Superior temporal gyrus (tissue), 1 donor: ENCODE data around the gene ADRA1B.

Experiments
- DNase-seq: peaks from one replicate; pipeline ENCODE4 v3.0.0-alpha.2; 2016; ENCODE audit errors: extremely low spot score

ADRA1B gene

DNA sequence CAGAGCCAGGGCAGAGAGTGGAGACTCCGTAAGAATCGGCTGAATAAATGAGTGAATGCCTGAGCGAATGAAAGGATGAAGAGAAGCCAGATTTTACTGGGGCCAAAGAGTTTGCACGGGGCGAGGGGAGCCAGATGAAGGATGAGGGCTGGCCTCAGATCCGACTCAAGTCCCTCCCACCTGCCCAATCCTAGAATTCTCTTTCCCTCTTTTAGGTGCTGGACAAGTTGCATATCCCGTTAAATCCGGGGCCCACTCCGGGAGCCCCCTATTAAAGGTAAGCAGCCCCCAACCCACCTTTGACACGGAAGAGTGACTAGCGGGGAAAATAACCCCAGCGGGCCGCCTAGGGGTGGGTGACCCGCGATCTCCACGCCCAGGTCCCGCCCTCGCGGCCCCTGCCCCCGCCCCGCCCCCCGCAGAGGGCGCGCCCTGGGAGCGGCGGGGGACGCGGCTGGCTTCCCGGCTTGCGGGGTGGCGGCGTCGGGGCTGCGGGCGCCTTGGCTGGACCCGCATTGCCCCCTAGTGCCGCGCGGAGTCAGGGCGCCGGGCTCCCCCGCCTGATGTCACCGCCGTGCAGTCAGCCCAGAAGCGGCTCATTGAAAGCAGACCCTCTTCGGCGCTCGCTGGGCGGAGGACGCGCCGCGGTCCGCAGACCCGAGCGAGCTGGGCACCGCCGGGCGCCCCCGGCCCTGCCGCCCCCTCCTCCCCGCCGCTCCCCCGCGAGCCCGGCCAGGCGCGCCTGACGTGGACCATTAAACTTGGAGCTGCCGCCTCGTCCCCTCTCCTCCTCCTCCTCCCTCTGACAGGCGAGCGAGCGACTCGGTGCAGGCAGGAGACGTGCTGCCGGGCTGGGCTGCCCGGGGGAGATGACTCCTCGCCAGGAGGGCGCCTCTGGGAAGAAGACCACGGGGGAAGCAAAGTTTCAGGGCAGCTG lies at the start of gene ADRA1B:
TSS of gene ADRA1B (plus strand) at position 579 of the 937 bp plus-strand sequence. CDS start 424 bp downstream, outside the sequence.
- DNase-seq = no peak

DNA sequence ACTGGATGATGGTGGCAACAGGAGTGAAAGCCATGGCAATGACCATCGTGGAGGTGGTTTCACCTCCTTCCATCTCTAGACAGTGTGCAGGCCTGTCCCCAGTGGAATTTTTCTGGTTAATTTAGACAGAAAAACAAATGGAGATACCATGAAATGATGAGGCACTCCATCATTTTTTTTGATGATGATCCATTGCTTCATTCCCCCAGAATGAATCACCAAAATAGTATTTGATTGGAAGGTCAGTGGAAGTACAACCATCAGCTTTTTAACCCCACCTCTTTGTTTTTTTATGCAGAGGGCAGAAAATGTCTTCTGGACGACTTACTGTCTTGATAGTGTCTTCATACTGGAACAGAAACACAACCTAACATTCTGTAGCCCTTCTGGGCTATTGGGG lies 42.6 kb upstream of the ADRA1B start:
- DNase-seq = no peak

GRCh38 chr5:159874263-159874662 lies 42.0 kb upstream of the ADRA1B start:
- no peak for DNase-seq

DNA sequence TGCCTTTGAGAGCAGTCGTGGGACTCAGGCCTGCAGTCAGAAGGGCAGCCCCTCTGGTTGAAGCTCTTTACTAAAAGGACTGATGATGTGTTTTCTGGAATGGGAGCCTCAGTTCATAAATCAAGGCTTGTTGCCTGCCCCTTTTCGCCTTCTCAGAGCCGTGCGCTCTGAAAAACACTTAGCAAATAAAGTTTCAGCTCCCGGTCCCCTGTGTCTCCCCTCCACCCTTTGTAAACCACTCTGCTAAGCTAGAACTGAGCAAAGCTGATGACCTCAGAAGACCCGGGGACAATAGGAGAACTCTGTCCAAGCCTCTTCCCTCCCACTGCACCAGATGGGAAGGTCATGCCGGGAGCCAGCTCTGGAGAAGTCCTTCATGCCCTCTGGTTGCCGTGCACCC lies 39.3 kb upstream of the ADRA1B start:
- DNase-seq = no peak

DNA sequence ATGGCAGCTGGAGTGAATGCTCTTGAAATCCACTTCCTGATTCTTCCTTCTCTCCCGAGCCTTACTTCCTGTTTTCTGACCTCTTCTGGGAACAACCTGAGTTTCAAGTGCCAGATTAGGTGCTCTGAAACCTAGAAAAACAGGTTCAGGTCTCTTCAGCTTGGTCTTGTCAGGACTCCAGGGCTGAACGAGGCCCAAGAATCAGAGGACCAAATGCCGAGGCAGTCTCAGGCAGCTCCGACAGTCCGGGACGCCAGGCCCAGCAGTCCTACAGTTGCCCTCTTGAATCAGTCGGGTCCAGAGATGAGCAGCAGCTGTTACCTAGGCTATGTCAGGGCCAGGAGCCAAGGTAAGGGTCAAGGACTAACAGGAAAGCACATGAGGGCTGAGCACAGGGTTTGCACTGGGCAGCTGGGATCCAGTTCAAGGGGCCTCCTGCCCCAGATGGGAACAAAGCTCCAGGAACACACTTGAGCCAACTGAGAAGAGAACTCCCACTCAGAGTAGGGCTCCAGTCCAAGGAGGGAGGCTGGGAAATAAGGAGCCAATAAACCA lies 38.3 kb upstream of the ADRA1B start:
- peak; percentile 39 for DNase-seq

DNA sequence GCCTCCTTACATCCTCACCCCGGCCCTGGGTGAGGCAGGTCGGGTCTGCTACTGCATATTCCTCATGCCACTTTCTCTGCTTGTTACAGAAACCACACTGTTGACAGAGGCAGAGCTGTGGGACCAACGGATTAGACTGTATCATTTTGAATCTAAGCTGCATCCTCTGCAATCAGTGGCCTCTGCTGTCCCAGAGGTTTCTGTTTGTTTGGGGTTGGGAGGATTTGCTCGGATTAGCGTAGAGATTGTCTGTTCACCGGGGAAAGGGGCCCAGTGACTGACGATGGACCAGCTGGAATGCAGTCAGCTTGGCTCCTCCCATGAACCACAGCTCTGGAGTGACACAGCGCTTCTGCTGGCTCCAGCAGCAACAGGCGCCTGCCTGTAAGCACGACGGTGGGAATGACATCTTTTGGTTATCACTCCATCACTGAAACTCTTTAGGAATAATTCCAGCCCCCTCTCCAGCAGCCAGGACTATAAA lies 37.3 kb upstream of the ADRA1B start:
- DNase-seq = peak; percentile 73

DNA sequence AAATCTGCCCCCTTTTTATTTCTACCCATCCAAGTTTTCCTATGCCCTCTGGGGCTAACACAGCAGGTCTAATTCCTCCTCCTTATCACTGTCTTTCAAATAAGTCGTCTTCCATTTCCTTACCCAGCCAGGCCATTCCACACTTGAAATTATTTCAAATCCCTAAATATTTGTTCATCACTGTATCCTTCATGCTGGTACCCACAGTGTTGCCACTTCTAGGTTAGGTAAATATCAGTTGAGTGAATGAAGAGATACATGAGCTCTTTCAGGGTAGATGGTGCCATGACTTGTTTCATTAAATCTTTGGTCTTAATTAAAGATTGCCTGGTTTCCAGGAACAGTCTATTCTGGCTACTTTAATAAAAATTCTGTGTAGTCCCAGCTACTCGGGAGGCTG lies 35.6 kb upstream of the ADRA1B start:
- no peak for DNase-seq

DNA sequence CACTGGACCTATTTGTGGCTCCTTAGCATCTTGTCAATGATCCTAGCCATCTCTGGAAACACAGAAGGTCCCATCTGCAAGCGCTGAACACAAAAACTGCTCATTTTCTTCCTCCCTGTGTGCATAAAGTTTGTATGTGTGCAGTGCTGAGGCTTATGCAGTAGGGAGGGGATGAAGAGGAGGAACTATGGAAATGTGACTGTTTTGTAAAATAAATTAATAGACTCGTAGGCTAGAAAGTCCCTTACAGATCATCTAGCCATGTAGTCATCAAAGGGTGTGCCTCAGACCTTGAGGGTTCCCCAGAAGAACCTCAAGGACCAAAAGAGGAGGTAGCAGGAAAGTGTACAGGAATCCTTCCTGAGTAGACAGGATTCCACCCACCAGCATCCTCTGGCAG lies 34.3 kb upstream of the ADRA1B start:
- DNase-seq = no peak

DNA sequence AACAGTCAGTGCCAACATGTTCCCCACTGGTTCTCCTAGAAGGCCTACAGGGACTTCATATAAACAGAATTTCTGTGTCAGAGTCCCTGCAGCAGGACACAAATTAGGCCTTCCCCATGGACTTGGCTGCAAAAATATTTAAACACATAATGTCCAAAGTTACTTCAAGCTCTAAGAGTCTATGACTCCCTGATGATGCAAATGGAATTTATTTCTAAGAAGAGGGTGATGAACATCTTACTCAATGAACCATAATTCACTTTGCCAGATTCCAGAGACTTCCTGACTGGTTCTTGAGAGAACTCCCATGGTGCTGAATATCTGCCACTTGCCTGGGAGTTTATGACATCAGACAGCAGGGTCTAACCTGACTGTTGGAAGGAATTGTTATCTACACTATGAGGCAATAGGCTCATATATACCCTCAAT lies 32.7 kb upstream of the ADRA1B start:
- no peak for DNase-seq

DNA sequence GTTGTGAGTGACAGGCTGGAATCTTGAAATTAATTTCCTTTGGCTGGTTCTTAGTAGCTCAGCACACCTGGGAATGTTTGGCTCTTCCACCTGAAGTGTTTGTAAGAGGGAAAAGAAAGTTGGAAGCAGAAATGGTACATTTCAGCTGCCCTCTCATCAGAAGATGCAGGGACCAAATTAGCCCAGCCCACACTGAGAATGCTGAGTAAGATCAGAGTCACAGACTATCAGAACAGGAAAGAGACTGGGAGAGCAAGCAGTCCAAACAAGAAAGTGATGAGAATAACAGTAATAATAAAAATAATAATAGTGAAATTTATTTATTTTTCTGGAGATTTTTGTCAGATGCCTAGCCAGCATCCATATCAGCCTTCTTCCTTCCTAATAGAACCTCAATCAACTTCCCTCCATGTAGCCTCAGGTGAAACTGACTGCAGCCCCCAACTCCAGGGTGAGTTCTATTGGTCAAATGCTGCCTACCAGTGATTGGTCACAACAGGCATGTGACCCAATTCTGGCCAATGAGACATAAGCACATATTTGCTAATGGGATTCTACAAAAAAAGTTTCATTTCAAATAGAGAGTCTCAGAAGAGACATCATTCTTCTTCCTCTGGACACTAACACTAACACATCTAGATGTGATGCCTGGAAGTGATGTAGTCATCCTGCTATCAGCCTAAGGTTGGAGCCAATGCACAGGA lies 31.2 kb upstream of the ADRA1B start:
- no peak for DNase-seq

GRCh38 chr5:159886296-159886695 lies 30.0 kb upstream of the ADRA1B start:
- no peak for DNase-seq

DNA sequence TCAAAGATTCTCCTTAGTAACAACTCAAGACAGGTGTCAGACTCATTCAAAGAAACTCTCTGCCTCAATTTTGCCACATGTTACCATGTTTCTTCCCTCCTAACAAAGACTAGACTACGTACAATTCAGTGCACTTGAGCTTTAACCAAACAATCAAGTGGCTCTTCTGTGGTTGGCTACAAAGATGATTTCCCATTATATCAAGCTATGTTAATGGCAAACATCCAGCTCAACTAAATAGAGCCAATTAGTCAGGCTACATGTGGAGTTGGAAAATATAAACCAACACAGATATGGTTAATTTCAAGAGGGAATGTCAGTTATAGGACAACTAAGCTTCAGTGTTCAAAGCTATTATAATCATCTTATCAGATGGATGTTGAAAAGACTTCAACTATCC lies 29.2 kb upstream of the ADRA1B start:
- no peak for DNase-seq

GRCh38 chr5:159888860-159889259 lies 27.4 kb upstream of the ADRA1B start:
- DNase-seq = no peak

GRCh38 chr5:159890141-159890540 lies 26.1 kb upstream of the ADRA1B start:
- no peak for DNase-seq

- no peak for DNase-seq
Observed at GRCh38 chr5:159891371-159891770, 24.9 kb upstream of the ADRA1B start.

- no peak for DNase-seq
Observed at GRCh38 chr5:159893040-159893695, 23.1 kb upstream of the ADRA1B start.

- no peak for DNase-seq
Observed at GRCh38 chr5:159894149-159894720, 22.0 kb upstream of the ADRA1B start.

DNA sequence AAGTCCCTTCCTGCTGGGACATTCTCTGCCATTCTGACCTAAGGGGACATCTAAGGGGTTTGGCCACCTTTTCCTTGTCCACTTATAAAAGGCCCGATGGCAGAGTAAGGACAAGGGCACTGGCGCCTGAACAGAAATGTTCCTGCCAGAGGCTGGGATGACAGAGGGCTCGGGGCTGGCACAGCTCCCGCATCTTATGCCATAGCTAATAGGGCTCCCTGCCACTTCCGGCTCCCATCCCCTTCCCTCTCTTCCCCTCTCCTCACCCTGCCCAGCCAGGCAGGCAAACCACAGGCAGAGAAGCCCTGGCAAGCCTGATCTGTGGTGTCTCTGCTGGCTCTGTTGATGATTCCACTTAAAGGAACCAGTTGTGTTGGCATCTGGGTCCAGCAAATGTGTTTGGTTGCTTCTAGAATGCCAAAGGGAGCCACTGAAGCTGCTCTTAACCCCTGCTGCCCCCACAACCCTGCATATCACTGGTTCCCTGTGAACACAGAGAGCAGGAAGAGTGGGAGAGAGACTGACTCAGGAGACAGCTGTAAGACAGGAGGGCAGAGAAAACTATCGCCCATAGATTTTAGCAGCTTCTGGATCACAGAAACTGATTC lies 18.4 kb upstream of the ADRA1B start:
- no peak for DNase-seq

DNA sequence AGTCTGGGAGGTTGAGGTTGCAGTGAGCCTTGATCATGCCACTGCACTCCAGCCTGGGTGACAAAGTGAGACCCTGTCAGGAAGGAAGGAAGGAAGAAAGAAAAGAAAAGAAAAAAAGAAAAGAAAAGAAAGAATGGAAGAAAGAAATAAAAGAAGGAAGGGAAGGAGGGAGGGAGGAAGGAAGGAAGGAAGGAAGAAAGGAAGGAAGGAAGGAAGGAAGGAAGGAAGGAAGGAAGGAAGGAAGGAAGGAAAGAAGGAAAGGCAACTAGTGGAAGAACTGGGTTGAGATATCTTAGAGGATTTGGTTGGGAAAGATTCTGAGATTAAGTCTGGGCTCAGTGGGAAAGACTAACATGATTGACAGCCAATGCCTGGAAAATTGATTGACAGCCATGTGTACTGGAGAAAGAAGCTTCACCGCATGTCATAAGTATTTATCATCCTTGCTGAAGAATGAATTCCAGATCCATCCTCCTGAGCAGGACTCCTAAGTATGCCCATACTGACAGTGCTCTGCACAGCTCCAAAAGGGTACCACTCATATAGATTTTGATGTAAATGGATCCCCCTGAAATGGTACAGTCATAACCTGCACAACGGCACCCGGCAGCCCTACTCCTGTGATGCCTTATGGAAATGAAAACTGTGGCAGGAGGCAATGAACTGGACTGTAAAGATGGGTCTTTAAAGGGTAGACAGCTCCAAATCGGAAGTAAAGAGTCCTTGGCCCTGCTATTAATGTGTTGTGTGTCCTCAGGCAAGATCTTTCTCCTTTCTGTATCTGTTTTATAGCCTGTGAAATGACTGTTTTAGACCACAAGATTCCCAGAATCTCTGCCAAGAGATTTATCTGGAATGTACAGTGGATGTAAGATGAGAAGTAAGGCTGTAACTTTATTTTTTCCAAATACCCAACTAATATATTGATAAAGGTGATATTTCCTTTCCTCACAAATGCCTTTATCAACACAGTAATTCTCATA lies 16.9 kb upstream of the ADRA1B start:
- no peak for DNase-seq

- no peak for DNase-seq
Observed at GRCh38 chr5:159901308-159901707, 15.0 kb upstream of the ADRA1B start.
